IMR-90 (cell line): ENCODE results near the gene UTP3. TPM values are rescaled to one million over a fixed set of nuclear protein-coding genes. Genes with fewer than 3 reads are reported as not detected.
"Not testable (repeated sequence)": the region's sequence is repeated elsewhere in the genome, so short reads cannot be mapped to it uniquely, and the experiment has no call there.

Experiments
- ATAC-seq: fragments of 200-7000 bp; cut with Tn5 transposase; 2 replicates; pipeline ENCODE4 v1.9.1; 2020; ENCODE audit warnings: low read depth, mild to moderate bottlenecking, moderate library complexity
- BruUV-seq: library from RNA; stranded (reverse); fragments of 400-500 nt; replicated peaks from 2 replicates; lab custom pipeline; 2021; lab: Mats Ljungman, UMichigan
- CTCF ChIA-PET: fragments of 300-600 bp; formaldehyde crosslinking; extraction: SDS; loops from one replicate; lab custom pipeline; 2021; ENCODE audit warnings: antibody characterized with exemption; lab: Yijun Ruan, JAX
- POLR2A ChIA-PET: fragments of 300-600 bp; sonication (Branson Sonifier 250); formaldehyde crosslinking; loops from one replicate; lab custom pipeline; 2022; ENCODE audit warnings: antibody characterized with exemption; ENCODE audit not compliant: unreplicated experiment; lab: Charles Lee
- DNase-seq: peaks from one replicate; pipeline ENCODE4 v3.0.0; 2013
- H2AFZ ChIP-seq: replicated peaks from 2 replicates; pipeline ENCODE3; 2013; ENCODE audit warnings: low read length, mild to moderate bottlenecking; ENCODE audit not compliant: poor library complexity
- H2AK5ac ChIP-seq: 2 replicates; pipeline ENCODE4 v1.6.1; 2013; ENCODE audit warnings: low read depth, low read length, inconsistent platforms
- H2AK9ac ChIP-seq: replicated peaks from 2 replicates; pipeline ENCODE3; 2013; ENCODE audit warnings: mild to moderate bottlenecking, low read depth, low read length, moderate library complexity; ENCODE audit not compliant: poor library complexity
- H2BK120ac ChIP-seq: 2 replicates; pipeline ENCODE4 v1.6.1; 2013; ENCODE audit warnings: low read depth, low read length, inconsistent platforms
- H2BK15ac ChIP-seq: 3 replicates; pipeline ENCODE4 v1.6.1; 2013; ENCODE audit warnings: low read depth, low read length, inconsistent platforms
- H2BK20ac ChIP-seq: 2 replicates; pipeline ENCODE4 v1.6.1; 2013; ENCODE audit warnings: low read depth, mild to moderate bottlenecking, inconsistent platforms, low read length, moderate library complexity
- H2BK5ac ChIP-seq: 2 replicates; pipeline ENCODE4 v1.6.1; 2013; ENCODE audit warnings: mild to moderate bottlenecking, low read depth, low read length, inconsistent platforms; ENCODE audit not compliant: poor library complexity, severe bottlenecking
- H3K14ac ChIP-seq: replicated peaks from 2 replicates; pipeline ENCODE4 v1.6.1; 2013; ENCODE audit warnings: low read depth, low read length, inconsistent platforms
- H3K18ac ChIP-seq: 2 replicates; pipeline ENCODE4 v1.6.1; 2013; ENCODE audit warnings: low read depth, low read length, control low read depth
- H3K23ac ChIP-seq: 2 replicates; pipeline ENCODE4 v1.6.1; 2013; ENCODE audit warnings: low read depth, low read length, inconsistent platforms
- H3K27ac ChIP-seq: 2 replicates; pipeline ENCODE4 v1.5.1; 2013; ENCODE audit warnings: mild to moderate bottlenecking, control low read depth, low read length; ENCODE audit not compliant: insufficient read depth
- H3K27me3 ChIP-seq: 2 replicates; pipeline ENCODE4 v1.6.1; 2013; ENCODE audit warnings: low read length; ENCODE audit not compliant: control insufficient read depth, insufficient read depth
- H3K36me3 ChIP-seq: 2 replicates; pipeline ENCODE4 v1.6.1; 2013; ENCODE audit warnings: low read length, mixed read lengths; ENCODE audit not compliant: control insufficient read depth, insufficient read depth
- H3K4ac ChIP-seq: 2 replicates; pipeline ENCODE4 v1.6.1; 2013; ENCODE audit warnings: low read depth, low read length, inconsistent platforms
- H3K4me1 ChIP-seq: 2 replicates; pipeline ENCODE4 v1.6.1; 2013; ENCODE audit warnings: low read length, mixed read lengths; ENCODE audit not compliant: control insufficient read depth, insufficient read depth
- H3K4me2 ChIP-seq: 2 replicates; pipeline ENCODE4 v1.6.1; 2013; ENCODE audit warnings: low read depth, mild to moderate bottlenecking, control low read depth, low read length, moderate library complexity
- H3K4me3 ChIP-seq: 2 replicates; pipeline ENCODE4 v1.5.1; 2013; ENCODE audit warnings: low read depth, mild to moderate bottlenecking, control low read depth, low read length, moderate library complexity; ENCODE audit not compliant: insufficient read depth
- H3K56ac ChIP-seq: 2 replicates; pipeline ENCODE4 v1.6.1; 2013; ENCODE audit warnings: low read length, inconsistent platforms; ENCODE audit not compliant: insufficient read depth; ENCODE audit errors: extremely low read depth
- H3K79me1 ChIP-seq, 2 experiments: 2 replicates each; pipeline ENCODE4 v1.6.1; 2013; ENCODE audit warnings: low read length in 2 of 2, inconsistent platforms in 1 of 2, low read depth in 1 of 2
- H3K9ac ChIP-seq: 2 replicates; pipeline ENCODE4 v1.6.1; 2013; ENCODE audit warnings: low read depth, low read length, control low read depth
- H3K9me1 ChIP-seq: 2 replicates; pipeline ENCODE4 v1.6.1; 2013; ENCODE audit warnings: low read length, inconsistent platforms; ENCODE audit not compliant: insufficient read depth
- H3K9me3 ChIP-seq: 2 replicates; pipeline ENCODE4 v1.6.1; 2013; ENCODE audit warnings: low read length; ENCODE audit not compliant: control insufficient read depth, insufficient read depth
- H4K20me1 ChIP-seq: 2 replicates; pipeline ENCODE4 v1.6.1; 2013; ENCODE audit warnings: low read length, inconsistent platforms; ENCODE audit not compliant: insufficient read depth
- H4K5ac ChIP-seq: 2 replicates; pipeline ENCODE4 v1.6.1; 2013; ENCODE audit warnings: mild to moderate bottlenecking, low read depth, low read length, control low read depth
- H4K8ac ChIP-seq, 2 experiments: 2 replicates each; pipeline ENCODE4 v1.6.1; 2013; ENCODE audit warnings: low read depth in 2 of 2, low read length in 2 of 2, control low read depth in 1 of 2, inconsistent platforms in 1 of 2
- H4K91ac ChIP-seq: 2 replicates; pipeline ENCODE4 v1.6.1; 2013; ENCODE audit warnings: low read depth, low read length, inconsistent platforms; ENCODE audit not compliant: insufficient read depth
- CHD1 ChIP-seq: IDR thresholded peaks from 2 replicates; pipeline ENCODE4 v1.6.1; 2012; ENCODE audit warnings: low read depth, low read length, improper control_type of control experiment
- FOS ChIP-seq: fragments of 150-350 bp; IDR thresholded peaks from 2 replicates; pipeline ENCODE4 v1.6.1; 2016; ENCODE audit warnings: low read depth, low read length
- RCOR1 ChIP-seq: IDR thresholded peaks from 2 replicates; pipeline ENCODE4 v1.6.1; 2012; ENCODE audit warnings: mild to moderate bottlenecking, low read length, improper control_type of control experiment; ENCODE audit not compliant: insufficient replicate concordance
- WGBS, 2 experiments: methylation state at CpG; one replicate each; pipeline versions ENCODE4 v1.1.5 to v1.1.7; 2013; ENCODE audit warnings: missing lambda C conversion rate in 2 of 2; ENCODE audit not compliant: insufficient read length in 1 of 2; ENCODE audit errors: extremely low coverage in 2 of 2; 5-methylcytosine and 5-hydroxymethylcytosine counted together
- dilution Hi-C: fragments of 300-500 bp; cut with HindIII; formaldehyde crosslinking; loops from one replicate; pipeline ENCODE4 v1.14.3; 2018; ENCODE audit warnings: low sequenced_read_pairs; ENCODE audit not compliant: unreplicated experiment
- in situ Hi-C: fragments of 300-500 bp; cut with MboI; formaldehyde crosslinking; loops from 3 replicates; pipeline ENCODE4 v1.14.3; 2019; ENCODE audit warnings: low sequenced_read_pairs, inconsistent platforms, mixed read lengths
- intact Hi-C: fragments of 100-400 bp; cut with micrococcal nuclease; formaldehyde crosslinking; loops from 2 replicates; pipeline ENCODE4 v1.10.0; 2022
- polyA plus RNA-seq, 3 experiments: library from polyadenylated mRNA; depleted of rRNA; stranded (reverse); fragments of >200 nt; gene quantifications; 2 replicates each; pipeline ENCODE4 v1.2.3, GENCODE V29; 2012; ENCODE audit warnings: low replicate concordance in 1 of 3
- total RNA-seq: library from RNA; depleted of rRNA; stranded (reverse); fragments of >200 nt; gene quantifications from 2 replicates; pipeline ENCODE4 v1.2.3, GENCODE V29; 2012

Gene UTP3
- total and polyA plus RNA-seq, 2 of the 4 experiments (the other 2 are of a cell fraction), result 14.9 to 30.7 TPM

- no peaks in the 10 kb centered on the region for H4K20me1 ChIP-seq
- no peak overlapping the region for H3K14ac ChIP-seq
- no peak overlapping the region for H3K4ac ChIP-seq
- dilution Hi-C loops, result no loop called here
- no peak overlapping the region for H3K27ac ChIP-seq
- H3K23ac ChIP-seq, result no peak overlapping the region
- H3K56ac ChIP-seq, result no peak overlapping the region
- H3K36me3 ChIP-seq, result no peaks in the 10 kb centered on the region
- no peak overlapping the region; the same call in 1 of the 2 replicates for H2BK20ac ChIP-seq
- H2AK9ac ChIP-seq, result no peak overlapping the region
- no peak overlapping the region for H4K91ac ChIP-seq
- DNase-seq (no peak), ATAC-seq (no peak)
- in situ Hi-C loops, result no loop called here
- H2AFZ ChIP-seq, result no peak overlapping the region
- TF ChIP-seq CHD1, result no peak
- TF ChIP-seq RCOR1, result no peak
- TF ChIP-seq FOS, result no peak
- H3K18ac ChIP-seq, result no peak overlapping the region
- H3K4me3 ChIP-seq, result no peak overlapping the region
- no peaks in the 10 kb centered on the region for H3K27me3 ChIP-seq
- ChIA-PET POLR2A (no interaction called here), CTCF (no interaction called here)
- peak overlapping the region; percentile 19; the same call in 1 of the 2 replicates for H4K5ac ChIP-seq
- H2BK5ac ChIP-seq, result peak overlapping the region; percentile 46
- BruUV-seq, result no TSS peak
- H3K79me1 ChIP-seq, result peaks cover 6 to 9% of the 10 kb centered on the region in 2 experiments; a peak in 3 of 4 replicates
- H2AK5ac ChIP-seq, result no peak overlapping the region
- no CpG with 5 or more reads among the region's 1 CpG for WGBS, 2 experiments
- peak overlapping the region; percentile 21; the same call in 1 of the 2 replicates for H2BK120ac ChIP-seq
- H3K9me3 ChIP-seq, result no peaks in the 10 kb centered on the region
- H2BK15ac ChIP-seq, result no peak overlapping the region
- intact Hi-C loops, result no loop called here
- no peaks in the 10 kb centered on the region for H3K9me1 ChIP-seq
- H4K8ac ChIP-seq, result no peak overlapping the region
- no peak overlapping the region for H3K9ac ChIP-seq
- no peak overlapping the region for H3K4me2 ChIP-seq
- no peaks in the 10 kb centered on the region for H3K4me1 ChIP-seq
These were observed 12.9 kb downstream of the UTP3 start for GRCh38 chr4:70701271-70701670.

GRCh38 chr4:70702592-70702991, 14.3 kb downstream of the UTP3 start:
- H3K36me3 ChIP-seq, H3K56ac ChIP-seq, H4K5ac ChIP-seq, intact Hi-C loops, in situ Hi-C loops, H3K9ac ChIP-seq, H3K4ac ChIP-seq, DNase-seq, H2AK5ac ChIP-seq, H2BK120ac ChIP-seq, dilution Hi-C loops, H4K20me1 ChIP-seq, CTCF ChIA-PET, H2AK9ac ChIP-seq, ATAC-seq, H3K4me3 ChIP-seq, H2BK15ac ChIP-seq, H3K23ac ChIP-seq, H3K18ac ChIP-seq, H2BK20ac ChIP-seq, H4K91ac ChIP-seq, H3K27ac ChIP-seq, POLR2A ChIA-PET, H3K4me2 ChIP-seq, H3K27me3 ChIP-seq, H3K9me3 ChIP-seq, H2BK5ac ChIP-seq, H3K14ac ChIP-seq, BruUV-seq, H3K4me1 ChIP-seq, H2AFZ ChIP-seq, H3K9me1 ChIP-seq, H4K8ac ChIP-seq: not testable (repeated sequence)
- no CpG with 5 or more reads among the region's 2 CpGs for WGBS, 2 experiments
- H3K79me1 ChIP-seq, result peaks cover 10 to 21% of the 10 kb centered on the region in 2 experiments
